Nephron progenitor cell (in vitro differentiated cells): ENCODE measurements around the gene CSTF3.
A peak's percentile ranks its signal among the peaks of the same experiment; 100 is the strongest.

Source experiments
- DNase-seq: peaks from one replicate; pipeline ENCODE4 v3.0.0; 2021
- H3K27ac Mint-ChIP-seq: 2 replicates; pipeline ENCODE4 v1.8.0; 2021; ENCODE audit warnings: mild to moderate bottlenecking, moderate library complexity, mixed read lengths
- H3K27me3 Mint-ChIP-seq: 2 replicates; pipeline ENCODE4 v1.8.0; 2021; ENCODE audit warnings: mild to moderate bottlenecking, low read depth, mixed read lengths; ENCODE audit not compliant: poor library complexity
- H3K36me3 Mint-ChIP-seq: 2 replicates; pipeline ENCODE4 v1.8.0; 2021; ENCODE audit warnings: low read depth, mixed read lengths
- H3K4me1 Mint-ChIP-seq: 2 replicates; pipeline ENCODE4 v1.8.0; 2021; ENCODE audit warnings: mixed read lengths
- H3K4me3 Mint-ChIP-seq: 2 replicates; pipeline ENCODE4 v1.8.0; 2021; ENCODE audit warnings: mild to moderate bottlenecking, moderate library complexity, mixed read lengths
- H3K9me3 Mint-ChIP-seq: 2 replicates; pipeline ENCODE4 v1.8.0; 2021; ENCODE audit warnings: mild to moderate bottlenecking, moderate library complexity, mixed read lengths
- TF ChIP-seq, protein P1 (sequence below): fragments of 200-600 bp; sonication (generic); IDR thresholded peaks from 2 replicates; pipeline ENCODE4 v1.5.0; 2021; ENCODE audit warnings: antibody characterized with exemption

CSTF3 gene

DNA sequence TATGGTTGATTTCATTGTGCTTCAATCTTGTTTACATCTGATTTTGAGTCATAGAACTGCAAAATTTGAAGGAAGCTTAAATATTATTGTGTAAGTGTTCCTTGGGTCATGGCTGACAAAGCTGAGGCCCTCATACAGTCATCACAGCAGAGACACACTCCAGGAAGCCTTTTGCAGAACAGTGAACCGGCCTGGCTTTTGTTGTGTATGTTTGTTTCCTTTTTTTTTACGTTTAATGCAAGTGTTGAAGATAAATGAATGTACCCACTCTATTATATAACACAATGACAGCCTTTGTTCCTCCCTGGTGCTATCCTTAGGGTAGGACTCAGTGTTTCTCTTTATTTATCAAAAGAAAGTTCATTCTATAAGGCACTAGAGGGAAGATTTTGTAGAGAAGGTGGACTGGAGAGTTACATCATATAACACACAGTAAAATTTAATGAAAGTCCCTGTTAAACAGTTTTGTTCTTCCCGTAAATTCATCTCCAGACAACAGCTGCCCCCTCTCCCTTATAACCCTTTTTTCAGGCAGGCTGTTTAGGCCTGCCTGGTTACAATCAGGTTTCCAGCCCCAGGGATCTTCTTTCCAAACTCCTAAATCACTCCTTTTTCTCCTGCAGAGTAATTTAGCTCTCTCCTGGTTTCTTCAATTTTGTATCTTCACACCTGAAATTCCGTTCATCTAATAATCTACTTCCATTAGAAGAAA lies 34.3 kb upstream of the CSTF3 start:
- Mint-ChIP-seq H3K27ac (peak overlapping the region; percentile 96), H3K36me3 (peaks cover 5% of the 10 kb centered on the region)
- TF ChIP-seq, protein P1, sequence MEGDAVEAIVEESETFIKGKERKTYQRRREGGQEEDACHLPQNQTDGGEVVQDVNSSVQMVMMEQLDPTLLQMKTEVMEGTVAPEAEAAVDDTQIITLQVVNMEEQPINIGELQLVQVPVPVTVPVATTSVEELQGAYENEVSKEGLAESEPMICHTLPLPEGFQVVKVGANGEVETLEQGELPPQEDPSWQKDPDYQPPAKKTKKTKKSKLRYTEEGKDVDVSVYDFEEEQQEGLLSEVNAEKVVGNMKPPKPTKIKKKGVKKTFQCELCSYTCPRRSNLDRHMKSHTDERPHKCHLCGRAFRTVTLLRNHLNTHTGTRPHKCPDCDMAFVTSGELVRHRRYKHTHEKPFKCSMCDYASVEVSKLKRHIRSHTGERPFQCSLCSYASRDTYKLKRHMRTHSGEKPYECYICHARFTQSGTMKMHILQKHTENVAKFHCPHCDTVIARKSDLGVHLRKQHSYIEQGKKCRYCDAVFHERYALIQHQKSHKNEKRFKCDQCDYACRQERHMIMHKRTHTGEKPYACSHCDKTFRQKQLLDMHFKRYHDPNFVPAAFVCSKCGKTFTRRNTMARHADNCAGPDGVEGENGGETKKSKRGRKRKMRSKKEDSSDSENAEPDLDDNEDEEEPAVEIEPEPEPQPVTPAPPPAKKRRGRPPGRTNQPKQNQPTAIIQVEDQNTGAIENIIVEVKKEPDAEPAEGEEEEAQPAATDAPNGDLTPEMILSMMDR = no peak

GRCh38 chr11:33194455-33194854 lies 33.2 kb upstream of the CSTF3 start:
- TF ChIP-seq, protein P1 = no peak
- Mint-ChIP-seq H3K27ac (no peak overlapping the region), H3K9me3 (peaks cover 6% of the 10 kb centered on the region), H3K4me3 (no peak overlapping the region), H3K4me1 (peaks cover 23% of the 10 kb centered on the region), H3K36me3 (peaks cover 5% of the 10 kb centered on the region), H3K27me3 (peaks cover 6% of the 10 kb centered on the region)
- DNase-seq = no peak

More for the DNA sequence above, 34.3 kb upstream of the CSTF3 start:
- Mint-ChIP-seq H3K27me3 (peaks cover 6% of the 10 kb centered on the region), H3K4me3 (no peak overlapping the region), H3K4me1 (peaks cover 23% of the 10 kb centered on the region), H3K9me3 (peaks cover 9% of the 10 kb centered on the region)
- DNase-seq = no peak

DNA sequence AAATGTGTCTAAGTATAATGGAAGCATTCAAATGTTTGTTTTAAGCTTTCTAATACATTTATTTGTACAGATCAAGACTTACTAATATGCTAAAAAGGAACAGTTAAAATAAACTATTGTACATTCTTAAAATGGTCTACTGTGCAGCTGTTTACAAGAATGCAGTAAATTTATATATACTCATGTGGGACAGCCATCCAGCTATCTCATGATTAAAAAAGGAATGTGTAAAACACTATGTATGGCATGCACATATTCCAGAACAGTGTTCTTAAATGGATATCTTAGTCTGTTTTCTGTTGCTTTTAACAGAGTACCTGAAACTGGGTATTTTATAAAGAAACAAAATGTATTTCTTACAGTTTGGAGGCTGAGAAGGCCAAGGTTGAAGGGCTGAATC lies 30.2 kb upstream of the CSTF3 start:
- Mint-ChIP-seq H3K4me3 (no peak overlapping the region), H3K36me3 (no peaks in the 10 kb centered on the region)
- TF ChIP-seq, protein P1 = no peak

GRCh38 chr11:33187998-33188722 lies 26.9 kb upstream of the CSTF3 start:
- H3K36me3 Mint-ChIP-seq = no peaks in the 10 kb centered on the region
- DNase-seq = no peak
- no peaks in the 10 kb centered on the region for H3K9me3 Mint-ChIP-seq
- H3K27ac Mint-ChIP-seq = peak overlapping the region; percentile 46
- no peak overlapping the region for H3K4me3 Mint-ChIP-seq
- peaks cover 14% of the 10 kb centered on the region for H3K4me1 Mint-ChIP-seq
- H3K27me3 Mint-ChIP-seq = peaks cover 9% of the 10 kb centered on the region
- TF ChIP-seq, protein P1 = no peak

More for the DNA sequence above, 30.2 kb upstream of the CSTF3 start:
- Mint-ChIP-seq H3K4me1 (peaks cover 24% of the 10 kb centered on the region), H3K27me3 (peaks cover 6% of the 10 kb centered on the region), H3K27ac (no peak overlapping the region), H3K9me3 (no peaks in the 10 kb centered on the region)
- DNase-seq = no peak

DNA sequence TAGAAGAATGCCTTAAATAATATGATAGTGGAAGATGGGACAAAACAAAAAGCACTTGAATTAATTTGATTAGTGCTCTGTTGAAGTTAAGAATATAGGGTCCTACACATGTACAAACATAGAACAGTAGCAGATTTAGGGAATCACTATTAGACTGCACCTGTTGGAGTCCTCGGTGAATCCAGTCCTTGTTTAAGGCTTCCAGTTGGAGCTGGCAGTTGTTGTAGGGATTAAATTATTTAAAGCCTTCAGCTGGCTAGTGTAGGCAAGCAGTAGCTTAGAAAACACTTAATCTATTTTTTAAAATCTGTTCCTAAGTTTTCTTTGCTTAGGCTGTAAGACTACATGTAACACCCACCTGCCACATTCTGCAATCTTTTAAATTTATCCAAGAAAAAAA lies 24.5 kb upstream of the CSTF3 start:
- H3K4me3 Mint-ChIP-seq = no peak overlapping the region
- H3K9me3 Mint-ChIP-seq = no peaks in the 10 kb centered on the region
- TF ChIP-seq, protein P1 = no peak
- H3K27me3 Mint-ChIP-seq = peaks cover 6% of the 10 kb centered on the region
- no peak overlapping the region for H3K27ac Mint-ChIP-seq
- peaks cover 14% of the 10 kb centered on the region for H3K4me1 Mint-ChIP-seq
- no peaks in the 10 kb centered on the region for H3K36me3 Mint-ChIP-seq
- no peak for DNase-seq
